Loucy (cell line): ENCODE results near the gene IDH2.

ENCODE experiments used
- CTCF ChIP-seq: fragments of 200-600 bp; sonication (generic); conservative IDR thresholded peaks from 2 replicates; pipeline ENCODE4 v1.5.1; 2014; ENCODE audit warnings: mild to moderate bottlenecking, antibody characterized with exemption, low read length
- EZH2phosphoT487 ChIP-seq: fragments of 200-600 bp; IDR thresholded peaks from 2 replicates; pipeline ENCODE4 v1.6.1; 2018; ENCODE audit warnings: antibody characterized with exemption, mild to moderate bottlenecking, moderate library complexity, borderline replicate concordance

DNA sequence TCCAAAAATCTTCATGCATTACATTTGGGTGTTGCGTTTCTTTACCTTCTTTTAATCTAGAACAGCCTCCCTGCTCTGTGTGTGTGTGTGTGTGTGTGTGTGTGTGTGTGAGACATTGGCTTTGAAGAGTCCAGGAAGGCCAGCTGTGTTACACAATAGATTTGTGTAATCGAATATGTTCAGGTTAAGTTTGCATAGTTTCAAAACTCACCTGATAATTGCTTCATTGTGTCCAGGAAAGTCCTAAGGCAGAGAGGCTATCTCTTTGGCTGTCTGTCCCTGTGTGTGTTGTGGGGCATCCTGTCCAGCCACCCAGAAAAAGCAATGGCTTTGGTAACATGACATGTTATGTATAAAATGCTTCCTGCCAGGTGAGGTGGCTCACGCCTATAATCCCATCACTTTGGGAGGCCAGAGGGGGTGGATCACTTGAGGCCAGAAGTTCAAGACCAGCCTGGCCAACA is 63.6 kb downstream of the IDH2 start:
- TF ChIP-seq CTCF (no peak), EZH2phosphoT487 (no peak)
